Measurements from ENCODE around the gene TP53I13.

- TF ChIP-seq, protein P1, sequence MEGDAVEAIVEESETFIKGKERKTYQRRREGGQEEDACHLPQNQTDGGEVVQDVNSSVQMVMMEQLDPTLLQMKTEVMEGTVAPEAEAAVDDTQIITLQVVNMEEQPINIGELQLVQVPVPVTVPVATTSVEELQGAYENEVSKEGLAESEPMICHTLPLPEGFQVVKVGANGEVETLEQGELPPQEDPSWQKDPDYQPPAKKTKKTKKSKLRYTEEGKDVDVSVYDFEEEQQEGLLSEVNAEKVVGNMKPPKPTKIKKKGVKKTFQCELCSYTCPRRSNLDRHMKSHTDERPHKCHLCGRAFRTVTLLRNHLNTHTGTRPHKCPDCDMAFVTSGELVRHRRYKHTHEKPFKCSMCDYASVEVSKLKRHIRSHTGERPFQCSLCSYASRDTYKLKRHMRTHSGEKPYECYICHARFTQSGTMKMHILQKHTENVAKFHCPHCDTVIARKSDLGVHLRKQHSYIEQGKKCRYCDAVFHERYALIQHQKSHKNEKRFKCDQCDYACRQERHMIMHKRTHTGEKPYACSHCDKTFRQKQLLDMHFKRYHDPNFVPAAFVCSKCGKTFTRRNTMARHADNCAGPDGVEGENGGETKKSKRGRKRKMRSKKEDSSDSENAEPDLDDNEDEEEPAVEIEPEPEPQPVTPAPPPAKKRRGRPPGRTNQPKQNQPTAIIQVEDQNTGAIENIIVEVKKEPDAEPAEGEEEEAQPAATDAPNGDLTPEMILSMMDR (IDR thresholded peaks at IDR 0.05 in 2 of 3, conservative IDR thresholded peaks at IDR 0.05 in 1 of 3; ENCODE audit: borderline replicate concordance in 1 of 3, insufficient read depth in 1 of 3, low read depth in 2 of 3, low read length in 2 of 3): peak; percentile 91 to 98 (median 93)
- no peak for TF ChIP-seq CEBPB (IDR thresholded peaks at IDR 0.05; ENCODE audit: low read depth)
These were observed 23.5 kb downstream of the TP53I13 start for GRCh38 chr17:29591737-29592608.

All from HCT116 (cell line).